NCI-H2196 (cell line): Measurements from ENCODE around the gene SSNA1.

Source experiments
- DNase-seq: peaks from one replicate; lab custom pipeline; 2025; ENCODE audit not compliant: unreplicated experiment; lab: John Stamatoyannopoulos, UW

The SSNA1 gene

GRCh38 chr9:137199411-137200121 is 11.1 kb downstream of the SSNA1 start:
- no peak for DNase-seq

- DNase-seq, result peak; percentile 99
These were observed 12.1 kb downstream of the SSNA1 start, which contains the start of gene TPRN for GRCh38 chr9:137200311-137201204. Gene TPRN, minus strand, starts transcription at chr9:137200741. Its CDS starts 30 bp downstream, at chr9:137200711.

- no peak for DNase-seq
These were observed 12.9 kb downstream of the SSNA1 start for GRCh38 chr9:137201205-137201868.

GRCh38 chr9:137202966-137203365 is 14.5 kb downstream of the SSNA1 start:
- DNase-seq, result no peak

GRCh38 chr9:137204731-137205125 is 16.3 kb downstream of the SSNA1 start:
- DNase-seq, result no peak

GRCh38 chr9:137205126-137206069 is 16.9 kb downstream of the SSNA1 start, which contains the start of the genes NDOR1 and TMEM203:
Gene NDOR1, plus strand, starts transcription at chr9:137205700. Its CDS starts 78 bp downstream, at chr9:137205778.
Gene TMEM203, minus strand, starts transcription at chr9:137205648. Its CDS starts 234 bp downstream, at chr9:137205414.
- peak; percentile 91 for DNase-seq

- DNase-seq, result no peak
These were observed 18.1 kb downstream of the SSNA1 start for GRCh38 chr9:137206602-137207001.

- DNase-seq, result no peak
These were observed 23.1 kb downstream of the SSNA1 start for GRCh38 chr9:137211532-137211931.

GRCh38 chr9:137212520-137212919 is 24.0 kb downstream of the SSNA1 start:
- DNase-seq, result no peak

GRCh38 chr9:137213160-137214060 is 24.9 kb downstream of the SSNA1 start:
- peak; percentile 14 for DNase-seq

GRCh38 chr9:137214620-137215019 is 26.1 kb downstream of the SSNA1 start:
- no peak for DNase-seq

GRCh38 chr9:137215196-137215986 is 26.9 kb downstream of the SSNA1 start:
- DNase-seq, result no peak

- DNase-seq, result no peak
These were observed 27.9 kb downstream of the SSNA1 start for GRCh38 chr9:137216188-137216965.

GRCh38 chr9:137217276-137218211 is 29.1 kb downstream of the SSNA1 start:
- peak; percentile 91 for DNase-seq

- no peak for DNase-seq
These were observed 29.8 kb downstream of the SSNA1 start for GRCh38 chr9:137218212-137218753.

- DNase-seq, result peak; percentile 64
These were observed 30.3 kb downstream of the SSNA1 start for GRCh38 chr9:137218754-137219271.
